Panc1 (cell line): ENCODE results near the gene UNC45B. TPM values are rescaled to one million over a fixed set of nuclear protein-coding genes. Genes with fewer than 3 reads are reported as not detected.
"Not testable (repeated sequence)": the region's sequence is repeated elsewhere in the genome, so short reads cannot be mapped to it uniquely, and the experiment has no call there.

Experiments used
- ATAC-seq: fragments of 200-7000 bp; cut with Tn5 transposase; 2 replicates; pipeline ENCODE4 v1.9.1; 2020; ENCODE audit warnings: mild to moderate bottlenecking, moderate library complexity
- BruUV-seq: library from RNA; stranded (reverse); fragments of 400-500 nt; replicated peaks from 2 replicates; lab custom pipeline; 2021; lab: Mats Ljungman, UMichigan
- CTCF ChIA-PET: fragments of 300-600 bp; sonication (Branson Sonifier 250); formaldehyde crosslinking; loops from one replicate; lab custom pipeline; 2022; ENCODE audit warnings: antibody characterized with exemption; lab: Charles Lee
- POLR2A ChIA-PET: fragments of 300-600 bp; sonication (Branson Sonifier 250); formaldehyde crosslinking; loops from one replicate; lab custom pipeline; 2022; ENCODE audit warnings: antibody characterized with exemption; lab: Charles Lee
- DNase-seq: peaks from one replicate; pipeline ENCODE4 v3.0.0-alpha.2; 2010; ENCODE audit warnings: low read depth, low spot score
- H3K27ac ChIP-seq: 2 replicates; pipeline ENCODE4 v1.5.1; 2011; ENCODE audit warnings: mild to moderate bottlenecking, low read length, inconsistent platforms
- H3K27me3 ChIP-seq: fragments of 200-500 bp; sonication (Bioruptor generic); 2 replicates; pipeline ENCODE4 v1.6.0; 2014; ENCODE audit warnings: low read length, inconsistent platforms; ENCODE audit not compliant: control insufficient read depth, insufficient read depth
- H3K36me3 ChIP-seq: fragments of 200-500 bp; sonication (Bioruptor generic); 2 replicates; pipeline ENCODE4 v1.5.1; 2014; ENCODE audit warnings: inconsistent platforms, mild to moderate bottlenecking, low read length, moderate library complexity; ENCODE audit not compliant: control insufficient read depth, insufficient read depth
- H3K4me1 ChIP-seq: 2 replicates; pipeline ENCODE4 v1.5.1; 2011; ENCODE audit warnings: inconsistent platforms, mild to moderate bottlenecking, low read length, moderate library complexity; ENCODE audit not compliant: control insufficient read depth, insufficient read depth
- H3K4me3 ChIP-seq, 2 experiments: 2 replicates each; pipeline ENCODE4 v1.5.1; 2011 to 2012; ENCODE audit warnings: low read depth in 2 of 2, low read length in 2 of 2, mild to moderate bottlenecking in 2 of 2, inconsistent platforms in 1 of 2, moderate library complexity in 1 of 2
- H3K9me3 ChIP-seq: fragments of 200-500 bp; sonication (Bioruptor generic); 2 replicates; pipeline ENCODE4 v1.5.1; 2014; ENCODE audit warnings: low read depth, mild to moderate bottlenecking, inconsistent platforms, low read length, moderate library complexity; ENCODE audit not compliant: control insufficient read depth, insufficient read depth
- POLR2AphosphoS5 ChIP-seq: IDR thresholded peaks from 2 replicates; pipeline ENCODE4 v1.6.1; 2012; ENCODE audit warnings: mild to moderate bottlenecking, low read depth, low read length, moderate library complexity
- SIN3A ChIP-seq: IDR thresholded peaks from 2 replicates; pipeline ENCODE4 v1.6.1; 2012; ENCODE audit warnings: low read depth, mild to moderate bottlenecking, low read length, moderate library complexity, borderline replicate concordance; ENCODE audit not compliant: insufficient read depth
- TCF7L2 ChIP-seq: IDR thresholded peaks from 2 replicates; pipeline ENCODE4 v1.6.1; 2011; ENCODE audit warnings: mild to moderate bottlenecking, low read depth, low read length, inconsistent platforms
- in situ Hi-C: cut with HindIII; loops from 2 replicates; pipeline ENCODE4 v1.10.0; 2016; ENCODE audit warnings: low sequenced_read_pairs, low pct_unique_long_range_greater_than_20kb
- intact Hi-C: fragments of 100-400 bp; cut with micrococcal nuclease; formaldehyde crosslinking; loops from one replicate; pipeline ENCODE4 v1.10.0; 2022; ENCODE audit not compliant: unreplicated experiment
- total RNA-seq: library from RNA; stranded (reverse); gene quantifications from one replicate; pipeline ENCODE4 v1.2.1, GENCODE V29; 2021; ENCODE audit not compliant: unreplicated experiment
- TF ChIP-seq, protein P1 (sequence below): fragments of 450-650 bp; IDR thresholded peaks from 2 replicates; pipeline ENCODE4 v1.5.1; 2017; ENCODE audit warnings: mild to moderate bottlenecking
- TF ChIP-seq, protein P2 (sequence below), 2 experiments: IDR thresholded peaks; 2 replicates each; pipeline ENCODE4 v1.6.1; 2011 to 2012; ENCODE audit warnings: low read depth in 2 of 2, control low read depth in 1 of 2, low read length in 1 of 2, mild to moderate bottlenecking in 1 of 2, moderate library complexity in 1 of 2; ENCODE audit not compliant: insufficient read depth in 1 of 2

Gene UNC45B
- total RNA-seq, 1 experiment from 2014 or later, result not detected

- ChIA-PET CTCF (interaction anchor here (0.6 kb wide), 1 partner anchor 338 kb away, joined by 3 read pairs; no protein-coding TSS in a partner anchor), POLR2A (no interaction called here)
- DNase-seq (no peak), ATAC-seq (no peak)
- no peak overlapping the region for H3K4me3 ChIP-seq
- in situ Hi-C loops, result loop anchor here (25.0 kb wide), 1 partner anchor 361 kb away; the partner anchor contains the start of gene SLFN12L
- no peaks in the 10 kb centered on the region; the same call in 1 of the 2 replicates for H3K27me3 ChIP-seq
- intact Hi-C loops, result loop anchor here (10.0 kb wide), 1 partner anchor 119 kb away; no protein-coding TSS in a partner anchor
- H3K4me1 ChIP-seq, result no peaks in the 10 kb centered on the region
- no peaks in the 10 kb centered on the region for H3K36me3 ChIP-seq
- TF ChIP-seq, protein P1, sequence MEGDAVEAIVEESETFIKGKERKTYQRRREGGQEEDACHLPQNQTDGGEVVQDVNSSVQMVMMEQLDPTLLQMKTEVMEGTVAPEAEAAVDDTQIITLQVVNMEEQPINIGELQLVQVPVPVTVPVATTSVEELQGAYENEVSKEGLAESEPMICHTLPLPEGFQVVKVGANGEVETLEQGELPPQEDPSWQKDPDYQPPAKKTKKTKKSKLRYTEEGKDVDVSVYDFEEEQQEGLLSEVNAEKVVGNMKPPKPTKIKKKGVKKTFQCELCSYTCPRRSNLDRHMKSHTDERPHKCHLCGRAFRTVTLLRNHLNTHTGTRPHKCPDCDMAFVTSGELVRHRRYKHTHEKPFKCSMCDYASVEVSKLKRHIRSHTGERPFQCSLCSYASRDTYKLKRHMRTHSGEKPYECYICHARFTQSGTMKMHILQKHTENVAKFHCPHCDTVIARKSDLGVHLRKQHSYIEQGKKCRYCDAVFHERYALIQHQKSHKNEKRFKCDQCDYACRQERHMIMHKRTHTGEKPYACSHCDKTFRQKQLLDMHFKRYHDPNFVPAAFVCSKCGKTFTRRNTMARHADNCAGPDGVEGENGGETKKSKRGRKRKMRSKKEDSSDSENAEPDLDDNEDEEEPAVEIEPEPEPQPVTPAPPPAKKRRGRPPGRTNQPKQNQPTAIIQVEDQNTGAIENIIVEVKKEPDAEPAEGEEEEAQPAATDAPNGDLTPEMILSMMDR, result no peak
- TF ChIP-seq TCF7L2, result no peak
- TF ChIP-seq, protein P2, sequence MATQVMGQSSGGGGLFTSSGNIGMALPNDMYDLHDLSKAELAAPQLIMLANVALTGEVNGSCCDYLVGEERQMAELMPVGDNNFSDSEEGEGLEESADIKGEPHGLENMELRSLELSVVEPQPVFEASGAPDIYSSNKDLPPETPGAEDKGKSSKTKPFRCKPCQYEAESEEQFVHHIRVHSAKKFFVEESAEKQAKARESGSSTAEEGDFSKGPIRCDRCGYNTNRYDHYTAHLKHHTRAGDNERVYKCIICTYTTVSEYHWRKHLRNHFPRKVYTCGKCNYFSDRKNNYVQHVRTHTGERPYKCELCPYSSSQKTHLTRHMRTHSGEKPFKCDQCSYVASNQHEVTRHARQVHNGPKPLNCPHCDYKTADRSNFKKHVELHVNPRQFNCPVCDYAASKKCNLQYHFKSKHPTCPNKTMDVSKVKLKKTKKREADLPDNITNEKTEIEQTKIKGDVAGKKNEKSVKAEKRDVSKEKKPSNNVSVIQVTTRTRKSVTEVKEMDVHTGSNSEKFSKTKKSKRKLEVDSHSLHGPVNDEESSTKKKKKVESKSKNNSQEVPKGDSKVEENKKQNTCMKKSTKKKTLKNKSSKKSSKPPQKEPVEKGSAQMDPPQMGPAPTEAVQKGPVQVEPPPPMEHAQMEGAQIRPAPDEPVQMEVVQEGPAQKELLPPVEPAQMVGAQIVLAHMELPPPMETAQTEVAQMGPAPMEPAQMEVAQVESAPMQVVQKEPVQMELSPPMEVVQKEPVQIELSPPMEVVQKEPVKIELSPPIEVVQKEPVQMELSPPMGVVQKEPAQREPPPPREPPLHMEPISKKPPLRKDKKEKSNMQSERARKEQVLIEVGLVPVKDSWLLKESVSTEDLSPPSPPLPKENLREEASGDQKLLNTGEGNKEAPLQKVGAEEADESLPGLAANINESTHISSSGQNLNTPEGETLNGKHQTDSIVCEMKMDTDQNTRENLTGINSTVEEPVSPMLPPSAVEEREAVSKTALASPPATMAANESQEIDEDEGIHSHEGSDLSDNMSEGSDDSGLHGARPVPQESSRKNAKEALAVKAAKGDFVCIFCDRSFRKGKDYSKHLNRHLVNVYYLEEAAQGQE (IDR thresholded peaks at IDR 0.05; ENCODE audit: insufficient read depth in 1 of 2, low read depth in 2 of 2, low read length in 1 of 2), result no peak
- no peak for TF ChIP-seq SIN3A
- TF ChIP-seq POLR2AphosphoS5, result no peak
- no peak overlapping the region for H3K27ac ChIP-seq
- BruUV-seq, result no TSS peak
- no peaks in the 10 kb centered on the region for H3K9me3 ChIP-seq
Measured at GRCh38 chr17:35175638-35176415, 28.2 kb downstream of the UNC45B start.

DNA sequence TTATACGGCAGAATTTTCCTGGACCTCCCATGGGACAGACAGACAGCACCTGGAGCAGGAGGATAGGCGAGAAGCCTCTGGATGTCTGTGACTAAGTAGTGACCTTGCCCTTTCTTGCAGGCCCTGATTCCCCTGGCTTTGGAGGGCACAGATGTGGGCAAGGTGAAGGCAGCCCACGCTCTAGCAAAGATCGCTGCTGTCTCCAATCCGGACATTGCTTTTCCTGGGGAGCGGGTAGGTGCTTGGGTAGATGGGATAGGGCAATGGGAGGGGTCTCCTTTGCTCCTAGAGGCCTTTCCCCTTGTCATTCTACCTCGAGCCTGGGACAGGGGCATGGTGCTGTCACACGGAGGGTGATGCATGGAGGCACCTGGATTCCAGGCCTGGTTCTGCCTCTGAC is 29.3 kb downstream of the UNC45B start:
- no peak for ATAC-seq
- H3K36me3 ChIP-seq, result no peaks in the 10 kb centered on the region
- TF ChIP-seq, protein P1, result no peak
- TF ChIP-seq SIN3A (no peak), TCF7L2 (no peak), POLR2AphosphoS5 (no peak)
- TF ChIP-seq, protein P2 (IDR thresholded peaks at IDR 0.05; ENCODE audit: insufficient read depth in 1 of 2, low read depth in 2 of 2, low read length in 1 of 2), result no peak
- no TSS peak for BruUV-seq
- in situ Hi-C loops (loop anchor here (25.0 kb wide), 1 partner anchor 360 kb away; the partner anchor contains the start of gene SLFN12L), intact Hi-C loops (loop anchor here (10.0 kb wide), 1 partner anchor 118 kb away; no protein-coding TSS in a partner anchor)
- no peaks in the 10 kb centered on the region for H3K4me1 ChIP-seq
- no peak overlapping the region for H3K27ac ChIP-seq
- ChIA-PET CTCF (no interaction called here), POLR2A (no interaction called here)
- no peaks in the 10 kb centered on the region for H3K9me3 ChIP-seq
- H3K27me3 ChIP-seq, result no peaks in the 10 kb centered on the region; the same call in 1 of the 2 replicates
- H3K4me3 ChIP-seq, result no peak overlapping the region
- DNase-seq, result no peak

- H3K36me3 ChIP-seq, H3K9me3 ChIP-seq, H3K27ac ChIP-seq, H3K4me1 ChIP-seq, DNase-seq, H3K4me3 ChIP-seq, BruUV-seq, ATAC-seq, POLR2A ChIA-PET: not testable (repeated sequence)
- in situ Hi-C loops (loop anchor here (25.0 kb wide), 1 partner anchor 358 kb away; the partner anchor contains the start of gene SLFN12L), intact Hi-C loops (loop anchor here (10.0 kb wide), 1 partner anchor 115 kb away; no protein-coding TSS in a partner anchor)
- CTCF ChIA-PET, result interaction anchor here (0.6 kb wide), 1 partner anchor 49 kb away, joined by 8 read pairs; no protein-coding TSS in a partner anchor
- H3K27me3 ChIP-seq, result peaks cover 12% of the 10 kb centered on the region; the same call in 1 of the 2 replicates
Measured at GRCh38 chr17:35179379-35179778, 31.8 kb downstream of the UNC45B start.
